Transverse colon (tissue), 3 donors: ENCODE data around the gene KRTAP9-9.

Source experiments
- CTCF ChIP-seq, 5 experiments: fragments of 200-600 bp in 3 of 5; fragments of 450-650 bp in 2 of 5; sonication (generic) in 3 of 5; IDR thresholded peaks; 1 replicate in 2 of 5; 2 replicates in 3 of 5; pipeline ENCODE4 v1.5.1; 2016 to 2017; ENCODE audit warnings: antibody characterized with exemption in 5 of 5, inconsistent platforms in 3 of 5, mild to moderate bottlenecking in 2 of 5, moderate library complexity in 1 of 5
- EP300 ChIP-seq: sonication (generic); formaldehyde crosslinking; IDR thresholded peaks from one replicate; pipeline ENCODE4 v1.6.1; 2017; ENCODE audit warnings: antibody characterized with exemption, low read depth
- POLR2A ChIP-seq: fragments of 450-650 bp; IDR thresholded peaks from one replicate; pipeline ENCODE4 v1.6.1; 2016; ENCODE audit warnings: antibody characterized with exemption, mild to moderate bottlenecking, moderate library complexity

- TF ChIP-seq CTCF (IDR thresholded peaks at IDR 0.05) (no peak), EP300 (no peak), POLR2A (no peak)
Observed at GRCh38 chr17:41301204-41301790, 46.1 kb downstream of the KRTAP9-9 start.
